Measurements from ENCODE around the gene HAS3. TPM values are rescaled to one million over a fixed set of nuclear protein-coding genes. Genes with fewer than 3 reads are reported as not detected.
A peak's percentile ranks its signal among the peaks of the same experiment; 100 is the strongest.
"Not testable (repeated sequence)": the region's sequence is repeated elsewhere in the genome, so short reads cannot be mapped to it uniquely, and the experiment has no call there.

Gene HAS3
- total RNA-seq: 1.2 TPM

- DNase-seq (ENCODE audit: low spot score): peak; percentile 26
Observed at GRCh38 chr16:69105501-69106361, at the start of gene HAS3. HAS3 (plus strand) TSS chr16:69105653; CDS start chr16:69109396, 3,743 bp downstream.

GRCh38 chr16:69055980-69056379 lies 49.5 kb upstream of the HAS3 start:
- DNase-seq (ENCODE audit: low spot score): no peak

GRCh38 chr16:69056421-69056820 lies 49.0 kb upstream of the HAS3 start:
- DNase-seq (ENCODE audit: low spot score): no peak

- DNase-seq (ENCODE audit: low spot score): peak; percentile 44
Observed at GRCh38 chr16:69057400-69058378, 47.8 kb upstream of the HAS3 start.

- DNase-seq (ENCODE audit: low spot score): not testable (repeated sequence)
Observed at GRCh38 chr16:69063491-69063890, 42.0 kb upstream of the HAS3 start.

- DNase-seq (ENCODE audit: low spot score): no peak
Observed at GRCh38 chr16:69064124-69064763, 41.2 kb upstream of the HAS3 start.

GRCh38 chr16:69064764-69065313 lies 40.6 kb upstream of the HAS3 start:
- DNase-seq (ENCODE audit: low spot score): no peak

GRCh38 chr16:69069504-69069903 lies 35.9 kb upstream of the HAS3 start:
- no peak for DNase-seq (ENCODE audit: low spot score)

- DNase-seq (ENCODE audit: low spot score): no peak
Observed at GRCh38 chr16:69071036-69071435, 34.4 kb upstream of the HAS3 start.

- DNase-seq (ENCODE audit: low spot score): no peak
Observed at GRCh38 chr16:69072640-69072974, 32.8 kb upstream of the HAS3 start.

GRCh38 chr16:69073181-69073702 lies 32.2 kb upstream of the HAS3 start:
- peak; percentile 16 for DNase-seq (ENCODE audit: low spot score)

- DNase-seq (ENCODE audit: low spot score): no peak
Observed at GRCh38 chr16:69077251-69077650, 28.2 kb upstream of the HAS3 start.

GRCh38 chr16:69078073-69078472 lies 27.4 kb upstream of the HAS3 start:
- no peak for DNase-seq (ENCODE audit: low spot score)

- DNase-seq (ENCODE audit: low spot score): no peak
Observed at GRCh38 chr16:69079697-69080096, 25.8 kb upstream of the HAS3 start.

- DNase-seq (ENCODE audit: low spot score): no peak
Observed at GRCh38 chr16:69083306-69083941, 22.0 kb upstream of the HAS3 start.

- no peak for DNase-seq (ENCODE audit: low spot score)
Observed at GRCh38 chr16:69084289-69084688, 21.2 kb upstream of the HAS3 start.

GRCh38 chr16:69085032-69085695 lies 20.3 kb upstream of the HAS3 start:
- DNase-seq (ENCODE audit: low spot score): no peak

- DNase-seq (ENCODE audit: low spot score): no peak
Observed at GRCh38 chr16:69087161-69087581, 18.3 kb upstream of the HAS3 start.

GRCh38 chr16:69088684-69089083 lies 16.8 kb upstream of the HAS3 start:
- DNase-seq (ENCODE audit: low spot score): no peak
